NCI-H1105 treated with DMSO at 0.1 percent for 48 hours (cell line): ENCODE results near the gene RBM38.
A peak's percentile ranks its signal among the peaks of the same experiment; 100 is the strongest.

ENCODE experiments used
- DNase-seq: peaks from one replicate; lab custom pipeline; 2025; lab: John Stamatoyannopoulos, UW

RBM38 gene

DNA sequence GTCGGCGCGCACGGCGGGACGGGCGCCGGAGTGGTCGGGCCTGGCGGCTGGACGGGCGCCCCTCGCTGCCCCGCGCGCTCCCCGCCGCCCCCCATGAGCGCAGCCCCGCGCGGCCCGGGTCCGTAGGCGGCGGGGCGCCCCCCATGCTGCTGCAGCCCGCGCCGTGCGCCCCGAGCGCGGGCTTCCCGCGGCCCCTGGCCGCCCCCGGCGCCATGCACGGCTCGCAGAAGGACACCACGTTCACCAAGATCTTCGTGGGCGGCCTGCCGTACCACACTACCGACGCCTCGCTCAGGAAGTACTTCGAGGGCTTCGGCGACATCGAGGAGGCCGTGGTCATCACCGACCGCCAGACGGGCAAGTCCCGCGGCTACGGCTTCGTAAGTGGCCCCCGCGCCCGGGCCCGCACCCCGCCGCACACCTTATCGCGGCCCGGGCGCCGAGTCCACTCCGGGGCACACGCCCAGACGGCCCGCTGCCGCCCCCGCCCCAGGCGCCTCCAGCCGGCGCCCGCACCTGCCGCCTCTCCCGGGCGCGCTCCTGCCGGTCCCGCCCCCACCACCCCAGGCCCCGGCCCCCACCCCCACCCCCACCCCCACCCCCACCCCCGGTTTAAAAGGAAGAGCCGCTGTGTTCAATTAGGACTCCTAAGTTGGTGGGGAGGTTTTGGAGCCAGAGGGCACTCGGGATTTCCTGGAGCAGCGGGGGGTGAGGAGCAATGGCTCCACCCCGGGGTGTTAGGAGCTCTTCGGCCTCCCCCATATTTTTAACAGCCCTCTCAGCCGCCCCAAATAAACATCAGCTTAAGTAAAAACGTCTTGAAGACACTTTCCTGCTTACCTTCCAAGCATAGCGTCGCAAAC is 474 bp downstream of the RBM38 start:
- DNase-seq: peak; percentile 41

DNA sequence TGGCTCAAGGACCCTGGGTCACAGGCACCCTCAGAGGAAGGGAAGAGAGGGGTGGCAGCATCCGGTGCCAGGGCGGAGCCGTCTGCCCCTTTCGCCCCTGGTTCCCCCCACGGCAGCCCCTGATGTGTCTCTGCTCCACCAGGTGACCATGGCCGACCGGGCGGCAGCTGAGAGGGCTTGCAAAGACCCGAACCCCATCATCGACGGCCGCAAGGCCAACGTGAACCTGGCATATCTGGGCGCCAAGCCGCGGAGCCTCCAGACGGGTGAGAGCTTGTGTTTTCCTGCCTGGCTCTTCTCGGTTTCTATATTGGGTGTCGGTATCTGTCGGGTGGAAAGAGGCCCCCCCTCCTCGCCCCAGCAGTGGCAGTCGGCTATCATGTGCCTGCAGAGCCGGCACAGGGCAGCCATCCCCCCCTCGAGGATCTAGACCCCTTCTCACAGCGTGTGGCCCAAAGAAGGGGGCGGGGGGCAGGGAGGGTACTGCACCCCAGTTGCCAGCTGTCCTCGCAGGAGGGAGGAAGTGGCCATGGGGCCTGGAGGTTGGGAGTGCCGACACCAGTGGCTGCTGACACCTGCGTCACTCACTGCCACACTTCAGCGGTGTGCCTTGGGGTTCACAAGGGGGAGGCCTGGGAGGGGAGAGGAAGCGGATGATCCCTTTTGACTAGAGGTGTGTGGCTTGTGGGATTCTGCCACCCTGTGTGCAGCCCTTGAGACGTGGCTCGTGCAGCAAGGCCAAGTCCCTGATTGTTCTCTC is 1.5 kb downstream of the RBM38 start:
- no peak for DNase-seq

DNA sequence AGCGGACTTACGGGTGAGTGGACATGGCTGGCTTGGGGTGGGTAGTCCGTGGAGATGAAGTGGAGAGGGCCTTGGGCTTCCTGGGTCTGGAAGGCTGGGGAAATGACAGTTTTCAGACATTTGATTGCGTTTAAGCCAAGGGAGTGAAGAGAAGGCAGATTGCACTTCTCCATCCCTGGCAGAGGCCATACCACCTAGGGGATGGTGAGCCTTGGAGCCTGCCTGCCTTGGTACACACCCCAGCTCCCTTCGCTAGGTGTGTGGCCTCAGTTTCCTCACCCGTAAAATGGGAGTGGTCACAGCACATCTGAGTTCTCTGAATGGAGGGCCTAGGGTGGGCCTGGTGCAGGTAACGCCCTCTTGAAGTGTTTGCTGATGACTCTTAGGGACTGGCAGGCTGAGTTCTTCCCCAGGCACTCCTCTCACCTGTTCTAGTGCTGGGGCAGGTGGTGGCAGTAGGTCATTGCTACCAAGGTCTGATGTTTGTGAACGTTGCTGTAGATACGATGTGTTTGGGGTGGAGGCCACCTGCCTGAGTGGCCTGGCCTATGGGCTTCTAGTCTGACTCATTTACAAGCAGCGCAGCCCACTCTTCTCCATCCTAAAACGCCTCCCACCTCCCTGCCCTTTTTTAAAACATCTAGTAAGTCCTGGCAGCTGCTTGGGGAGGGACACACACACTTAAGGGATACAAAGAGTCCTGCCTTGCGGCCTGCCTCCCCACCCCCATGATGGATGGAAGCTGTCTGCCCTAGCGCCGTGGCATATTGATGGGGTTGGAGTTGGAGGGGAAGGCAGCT is 2.3 kb downstream of the RBM38 start:
- no peak for DNase-seq

DNA sequence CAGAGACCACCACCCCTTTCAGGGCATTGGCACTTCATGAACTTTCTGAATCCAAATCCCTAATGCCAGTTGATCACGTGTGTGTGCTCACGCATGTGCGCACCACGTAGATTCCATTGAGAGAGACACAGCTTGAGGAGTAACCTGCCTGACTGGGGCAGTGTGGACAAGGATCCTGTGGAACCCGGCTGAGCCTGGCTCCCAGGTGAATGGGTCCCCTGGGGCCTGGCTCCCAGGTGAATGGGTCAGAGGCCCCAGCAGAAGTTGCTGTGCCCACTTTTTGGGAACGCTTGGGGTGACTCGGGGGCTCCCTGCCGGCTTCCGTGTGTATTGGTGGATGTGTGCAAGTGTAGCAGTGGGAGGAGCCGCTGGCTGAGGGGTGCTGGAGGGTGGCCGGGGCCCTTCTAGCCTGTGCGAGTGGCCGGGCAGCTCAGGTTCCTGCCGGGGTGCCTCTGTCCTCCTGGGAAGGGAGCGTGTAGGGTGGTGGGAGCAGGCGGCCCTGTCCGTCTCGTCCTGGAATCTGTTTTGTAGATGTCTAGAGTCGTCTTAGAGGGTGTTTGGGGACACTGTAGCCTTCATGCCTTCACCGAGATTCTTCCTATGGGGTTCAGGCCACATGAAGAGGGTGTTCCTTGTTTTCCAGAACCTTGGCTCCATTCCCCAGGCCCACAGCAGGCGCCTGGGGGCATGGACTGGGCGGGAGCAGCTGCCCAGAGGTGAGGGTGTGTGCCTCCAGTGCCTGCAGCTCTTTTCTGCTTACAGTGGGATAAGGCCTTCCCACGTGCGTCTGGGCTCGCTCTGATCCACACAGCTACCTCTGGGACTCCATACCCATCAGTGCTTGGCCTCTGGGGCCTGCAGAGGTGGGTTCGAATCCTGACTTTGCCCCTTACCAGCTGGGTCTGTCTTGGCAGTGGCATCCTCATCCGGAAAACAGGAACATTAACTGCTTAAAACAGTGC is 3.2 kb downstream of the RBM38 start:
- no peak for DNase-seq

DNA sequence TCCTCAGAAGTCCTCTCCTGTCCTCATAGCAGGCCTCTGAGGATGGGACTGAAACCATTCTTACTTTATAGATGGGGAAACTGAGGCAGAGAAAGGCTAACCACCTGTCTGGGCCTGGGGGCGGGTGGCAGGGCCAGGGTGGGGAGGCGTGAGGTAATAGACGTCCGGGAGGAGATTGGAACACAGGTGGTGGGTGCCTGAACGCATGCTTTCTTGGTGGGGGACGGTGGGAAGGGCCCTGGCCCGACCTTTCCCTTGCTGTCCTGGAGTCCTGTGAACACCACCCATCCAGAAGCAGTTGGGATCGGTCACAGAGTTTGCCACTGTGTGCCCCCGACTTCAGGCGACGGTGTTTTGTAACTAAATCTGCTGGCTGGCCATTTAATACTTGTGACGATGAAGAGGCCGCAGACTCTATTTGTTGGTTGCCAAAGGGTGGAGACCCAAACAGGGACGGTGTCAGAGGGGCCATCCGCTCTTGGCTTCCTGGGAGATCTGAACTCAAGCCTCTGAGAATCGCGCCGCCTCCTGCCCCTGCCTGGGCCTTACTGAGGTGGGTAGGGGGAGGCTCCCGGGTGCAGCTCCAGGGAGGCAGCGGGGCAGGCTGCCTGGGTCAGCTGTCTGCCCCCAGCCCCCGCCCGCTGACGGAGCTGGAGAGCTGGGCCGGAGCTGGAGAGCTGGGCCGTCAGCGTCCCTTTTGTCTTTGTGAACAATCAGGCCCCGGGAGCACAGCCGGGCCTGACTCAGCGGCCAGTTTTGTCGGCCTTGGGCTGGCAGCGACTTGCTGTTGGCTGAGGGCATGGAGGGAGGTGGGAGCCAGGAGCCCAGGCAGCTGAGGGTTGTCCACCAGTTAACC is 4.1 kb downstream of the RBM38 start:
- DNase-seq: no peak

DNA sequence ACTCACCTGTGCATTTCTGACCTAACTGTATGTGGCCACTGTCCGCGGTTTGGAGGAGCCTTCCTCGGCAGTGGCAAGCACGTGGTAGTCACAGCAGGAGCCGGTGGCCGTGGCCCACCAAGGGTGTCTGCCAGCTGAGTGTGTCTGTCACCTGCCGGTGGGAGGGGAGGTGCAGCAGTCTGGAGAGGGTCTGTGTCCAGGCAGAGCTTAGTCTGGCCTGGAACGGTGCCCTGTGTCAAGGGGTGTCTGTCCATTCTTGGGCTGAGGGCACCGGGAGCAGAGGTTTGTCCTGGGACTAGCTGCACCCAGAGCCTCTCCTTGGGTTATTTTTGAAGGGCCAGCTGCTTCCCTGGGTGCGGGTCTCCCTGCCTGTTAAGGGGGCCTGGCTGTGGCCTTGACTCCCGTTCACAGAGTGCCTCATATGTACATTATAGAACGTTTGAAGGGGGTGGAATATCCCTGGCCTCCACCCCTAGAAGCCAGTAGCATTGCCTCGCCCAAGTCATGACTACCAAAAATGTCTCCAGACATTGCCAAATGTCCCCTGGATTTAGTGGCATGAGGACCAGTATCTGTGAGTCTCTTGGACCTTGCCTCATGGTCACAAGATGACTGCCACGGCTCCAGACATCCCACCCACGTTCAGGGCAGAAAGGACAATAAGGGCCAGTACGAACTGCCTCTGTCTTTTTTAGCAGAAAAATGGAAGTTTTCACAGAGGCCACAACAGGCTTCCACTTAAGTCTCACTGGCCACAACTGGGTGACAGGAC is 5.2 kb downstream of the RBM38 start:
- no peak for DNase-seq

DNA sequence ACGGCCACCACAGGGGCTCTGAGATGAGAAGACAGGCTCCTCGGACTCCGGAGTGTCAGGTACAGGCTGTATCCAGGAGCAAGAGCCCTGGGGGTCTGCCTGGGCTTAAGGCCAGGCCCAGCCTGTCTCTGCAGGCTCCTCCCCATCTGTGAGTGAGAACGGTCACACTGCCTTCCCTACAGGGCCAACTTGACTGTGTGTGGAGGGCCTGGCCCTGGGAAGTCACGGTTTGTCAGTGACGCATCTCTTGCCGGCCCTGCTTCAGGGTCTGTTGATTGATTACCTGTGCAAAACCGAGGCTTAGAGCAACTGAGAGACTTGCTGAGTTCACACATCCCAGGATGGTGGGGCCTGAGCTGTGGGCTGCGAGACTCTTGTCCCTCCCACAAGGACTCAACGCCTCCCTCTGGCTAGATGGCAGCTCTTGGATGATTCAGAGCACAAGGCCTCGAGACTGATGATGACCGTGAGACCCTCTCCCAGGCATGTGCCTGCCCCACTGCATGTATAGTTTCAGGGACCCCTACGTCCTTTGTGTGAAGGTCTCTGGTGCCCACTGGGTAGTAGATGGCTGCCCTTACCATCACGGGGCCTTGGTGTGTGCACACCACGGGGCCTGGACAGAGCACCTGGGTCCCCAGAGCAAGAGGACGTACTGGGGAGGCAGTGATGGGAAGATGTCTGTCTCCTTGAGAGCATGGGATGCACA is 5.9 kb downstream of the RBM38 start:
- no peak for DNase-seq

DNA sequence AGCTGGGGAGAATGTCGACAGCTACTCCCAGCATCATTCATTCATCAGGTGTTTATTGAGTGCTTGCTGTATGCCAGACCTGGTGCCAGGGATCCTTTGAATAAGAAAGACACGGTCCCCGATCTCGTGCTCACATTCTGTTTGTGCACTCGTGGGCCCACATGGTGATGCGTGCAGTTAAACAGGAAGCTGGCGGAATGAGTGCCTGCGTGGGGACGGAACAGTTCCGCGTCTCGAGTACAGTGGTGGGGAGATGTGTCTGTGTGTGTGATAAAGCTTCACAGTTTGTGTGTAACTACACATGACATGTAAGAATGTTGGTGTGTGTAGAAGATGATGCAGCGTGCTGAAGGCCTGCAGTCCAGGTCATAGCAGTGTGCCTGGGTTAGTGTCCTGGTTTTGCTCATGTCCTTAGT is 6.5 kb downstream of the RBM38 start:
- DNase-seq: no peak

DNA sequence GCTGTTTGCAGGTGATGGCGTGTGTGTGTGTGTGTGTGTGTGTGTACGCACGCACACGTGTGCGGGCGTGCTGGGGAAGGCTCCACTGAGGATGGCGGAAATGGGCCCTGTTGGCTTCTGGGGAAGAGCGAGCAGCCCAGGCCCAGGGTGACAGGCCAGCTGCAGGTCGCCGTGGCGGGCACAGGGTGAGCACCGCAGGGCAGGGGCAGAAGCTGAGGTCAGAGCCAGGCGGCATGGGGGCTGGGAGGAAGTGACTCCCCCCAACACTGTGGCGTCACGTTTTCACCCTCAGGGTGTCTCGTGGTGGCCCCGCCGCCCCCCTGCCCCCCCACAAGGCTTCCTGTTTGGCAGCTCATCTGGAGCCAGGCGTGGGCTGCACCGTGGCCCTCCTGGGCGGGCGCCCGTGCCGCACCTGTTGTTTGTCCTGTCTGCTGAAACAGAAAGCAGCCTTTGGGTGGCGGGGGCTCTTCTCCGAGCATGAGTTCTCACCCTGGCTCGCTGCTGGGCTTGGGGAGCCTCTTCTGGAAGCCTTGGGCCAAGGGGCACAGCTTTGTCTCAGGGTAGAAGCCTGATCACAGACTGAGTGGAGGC is 7.1 kb downstream of the RBM38 start:
- DNase-seq: peak; percentile 79

DNA sequence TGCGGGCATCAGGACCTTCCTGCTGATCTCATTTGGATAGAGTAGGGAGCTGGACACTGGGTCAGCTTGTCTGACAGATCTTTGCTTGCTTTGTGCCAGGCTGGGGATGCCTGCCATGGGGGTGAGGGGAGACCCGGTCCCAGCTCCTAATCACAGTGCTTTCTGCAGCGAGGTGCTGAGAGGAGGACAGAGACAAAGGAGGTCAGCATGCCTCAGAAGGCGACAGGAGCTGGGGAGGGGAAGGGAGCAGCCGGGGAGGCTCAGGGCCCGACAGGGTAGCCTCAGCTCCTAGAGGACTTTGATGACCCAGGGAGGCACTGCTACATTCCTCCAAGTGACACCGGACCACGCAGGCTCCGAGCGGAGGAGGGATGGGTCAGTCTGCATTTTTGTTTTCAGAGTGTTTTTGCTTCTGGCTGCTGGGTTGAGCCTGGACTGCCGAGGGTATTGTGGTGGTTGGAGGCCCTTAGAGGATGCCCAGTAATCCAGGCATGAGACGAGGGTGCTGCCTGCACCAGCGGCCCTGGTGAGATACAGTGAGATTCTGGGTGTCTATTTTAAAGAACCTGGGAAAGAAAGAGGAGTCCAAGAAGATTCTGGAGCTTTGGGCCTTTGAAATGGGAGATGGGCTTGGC is 7.8 kb downstream of the RBM38 start:
- no peak for DNase-seq

DNA sequence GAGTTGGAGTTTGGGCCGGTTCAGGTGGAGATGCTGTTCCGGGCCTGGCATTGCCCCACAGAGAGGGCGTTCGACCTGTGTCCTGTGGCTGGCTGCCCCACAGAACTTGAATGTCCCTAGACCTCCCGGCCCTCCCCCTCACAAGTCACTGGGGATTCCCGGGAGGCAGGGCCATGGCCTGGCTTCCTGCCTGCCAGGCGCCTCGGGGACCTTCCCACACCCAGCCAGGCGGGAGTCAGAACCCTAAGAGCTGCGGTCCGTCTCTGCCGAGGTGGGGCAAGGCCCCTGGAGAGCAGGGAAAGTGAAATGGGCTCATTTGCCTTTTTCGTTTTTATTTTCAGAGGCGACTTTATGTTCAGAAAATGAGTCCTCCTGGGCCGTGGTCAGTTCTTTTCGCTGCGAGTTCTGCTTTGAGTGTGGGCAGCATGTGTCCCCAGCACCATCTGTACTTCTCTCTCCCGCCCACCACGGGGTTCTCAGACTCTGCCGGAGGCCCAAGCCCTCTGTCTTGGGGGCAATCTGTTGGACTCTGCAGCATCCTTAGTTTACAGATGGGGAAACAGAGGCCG is 8.5 kb downstream of the RBM38 start:
- DNase-seq: no peak

DNA sequence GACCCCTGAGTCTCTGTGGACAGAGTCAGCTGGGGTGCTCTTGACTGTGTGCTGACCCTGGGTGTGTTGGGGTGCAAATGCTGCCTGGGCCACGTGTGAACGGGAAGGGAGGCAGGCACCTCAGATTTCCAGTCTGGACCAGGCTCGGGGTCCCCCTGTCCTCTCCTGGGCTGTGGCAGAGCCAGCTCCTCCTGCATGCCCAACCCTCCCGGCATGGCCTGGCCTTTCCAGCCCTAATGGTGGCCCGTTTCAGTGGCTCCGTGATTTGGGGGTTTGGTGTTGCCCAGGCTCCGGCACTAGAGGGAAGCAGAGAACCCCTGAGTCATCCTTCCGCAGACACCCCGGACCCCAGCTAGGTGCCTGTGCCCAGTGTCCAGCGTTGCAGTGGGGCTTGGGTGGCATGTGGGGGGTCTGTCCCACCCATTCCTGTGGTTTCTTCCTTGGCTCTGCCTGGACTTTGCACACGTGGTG is 9.1 kb downstream of the RBM38 start:
- no peak for DNase-seq

DNA sequence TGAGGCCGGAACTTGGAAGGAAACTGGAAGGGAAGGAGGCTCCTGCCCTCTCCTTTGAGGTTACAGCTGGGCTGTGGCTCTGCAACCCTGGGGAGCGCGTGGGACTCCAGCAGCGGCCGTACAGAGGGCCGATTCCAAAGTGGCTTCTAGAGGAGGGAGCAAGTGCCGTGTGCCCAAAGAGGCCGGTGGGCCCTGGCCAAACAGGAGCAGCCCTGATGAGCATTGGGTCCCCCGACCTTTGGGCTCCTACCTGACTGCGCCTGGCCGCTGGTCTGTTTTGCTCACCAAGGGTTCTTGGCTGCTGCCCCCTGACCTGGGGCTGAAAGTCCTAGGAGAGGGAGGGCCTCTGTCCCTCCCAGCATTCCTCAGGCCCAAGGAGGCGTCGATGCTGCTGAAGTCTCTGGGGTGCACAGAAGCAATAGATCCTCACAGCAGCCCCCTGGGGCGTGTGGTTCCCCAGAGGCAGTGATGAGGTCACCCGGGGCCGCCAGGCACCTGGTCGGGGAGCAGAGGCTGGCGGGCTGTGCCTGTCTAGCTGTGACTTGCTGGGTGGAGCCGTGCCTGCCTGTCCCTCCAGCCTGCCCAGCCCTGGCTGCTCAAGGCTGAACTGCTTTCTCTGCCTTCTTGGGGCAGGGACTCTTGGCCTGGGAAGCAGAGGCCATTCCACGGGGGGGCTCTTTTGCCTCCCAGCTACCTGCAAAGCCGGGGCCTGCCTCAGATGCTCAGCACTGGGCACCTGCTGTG is 9.8 kb downstream of the RBM38 start:
- no peak for DNase-seq

DNA sequence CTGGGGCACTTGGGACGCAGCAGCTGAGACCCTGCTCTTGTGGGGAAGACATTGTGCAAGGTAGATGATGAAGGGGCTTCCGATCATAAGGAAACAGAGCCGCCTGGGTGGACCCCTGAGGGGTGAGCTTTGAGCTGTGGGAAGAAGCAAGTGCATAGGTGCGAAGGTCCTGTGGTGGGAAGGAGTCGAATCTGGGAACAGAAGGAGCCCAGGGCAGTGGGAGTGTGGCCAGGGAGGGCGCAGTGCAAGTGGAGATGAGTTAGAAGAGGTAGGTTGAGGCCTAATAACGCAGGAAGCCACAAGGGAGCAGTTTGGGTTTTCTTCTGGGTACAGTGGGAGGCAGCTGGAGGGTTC is 10.3 kb downstream of the RBM38 start:
- no peak for DNase-seq

DNA sequence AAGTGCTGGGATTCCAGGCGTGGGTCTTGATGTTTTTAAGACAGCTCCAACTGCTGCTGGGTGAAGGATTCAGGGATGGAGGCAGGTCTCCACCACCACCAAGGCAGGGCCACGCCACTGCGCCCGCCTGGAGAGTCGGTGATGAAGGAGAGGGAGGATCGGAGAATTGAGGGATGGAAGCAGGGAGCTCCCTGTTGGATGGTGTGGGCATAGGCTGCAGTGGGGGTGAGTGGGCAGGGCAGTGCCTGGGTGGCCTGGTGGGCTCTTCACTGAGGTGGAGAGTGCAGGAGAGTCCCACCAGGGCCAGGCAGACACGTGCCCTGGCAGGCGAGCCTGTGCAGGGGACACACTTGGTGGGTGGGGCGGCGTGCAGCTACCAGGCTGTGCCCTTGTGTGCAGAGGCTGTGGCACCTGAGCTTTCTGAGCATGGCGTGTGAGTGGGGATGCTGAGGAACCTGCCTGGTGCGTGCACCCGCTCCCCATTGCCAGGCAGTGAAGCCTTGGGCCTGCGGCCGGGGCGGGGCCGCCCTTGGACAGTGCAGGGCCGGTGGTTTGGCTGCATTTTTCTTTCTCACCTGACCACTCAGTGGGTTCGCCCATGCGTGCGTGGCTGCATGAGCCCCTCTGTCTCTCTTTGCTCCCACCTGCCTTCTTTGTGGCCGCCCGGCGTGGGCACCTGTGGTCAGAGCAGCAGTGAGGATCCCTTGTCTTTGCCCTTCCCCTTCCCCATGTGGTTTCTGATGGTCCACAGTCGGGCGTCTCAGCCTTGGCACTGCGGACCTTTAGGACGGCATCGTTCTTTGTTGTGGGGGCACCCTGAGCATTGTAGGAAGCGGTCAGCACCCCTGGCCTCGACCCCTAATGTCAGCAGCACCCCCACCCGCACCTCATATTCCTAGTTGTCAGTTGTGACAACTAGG is 11.3 kb downstream of the RBM38 start:
- DNase-seq: no peak

DNA sequence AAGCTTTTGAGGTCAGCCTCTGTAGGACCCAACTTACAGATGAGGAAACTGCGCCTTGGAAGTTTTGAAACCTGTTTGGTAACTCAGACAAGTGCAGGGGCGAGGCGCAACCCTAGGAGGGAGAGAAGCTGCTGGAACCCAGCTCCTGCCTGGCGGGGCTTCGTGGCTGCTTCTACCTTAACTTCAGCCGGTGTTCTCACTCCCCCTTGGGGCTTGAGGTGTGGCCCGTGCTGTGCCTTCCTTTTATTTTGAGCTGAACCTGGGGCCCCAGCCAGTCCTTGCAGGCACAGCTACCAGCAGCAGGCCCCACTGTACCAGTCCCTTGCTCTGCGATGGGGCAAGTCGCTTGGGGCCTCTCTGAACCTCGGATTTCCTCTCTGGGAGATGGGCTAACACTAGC is 12.0 kb downstream of the RBM38 start:
- no peak for DNase-seq
